Naive thymus-derived CD4-positive, alpha-beta T cell (primary cell): ENCODE measurements around the gene NCR2. TPM values are rescaled to one million over a fixed set of nuclear protein-coding genes. Genes with fewer than 3 reads are reported as not detected.

Source experiments
- ATAC-seq: fragments of 150-1000 bp; cut with Tn5 transposase; 2 replicates; pipeline ENCODE4 v1.10.0; 2021; ENCODE audit warnings: mild to moderate bottlenecking, moderate library complexity
- CTCF ChIA-PET: fragments of 350-600 bp; sonication (Branson Sonifier 250); formaldehyde crosslinking; loops from one replicate; lab custom pipeline; 2021; ENCODE audit warnings: antibody characterized with exemption; lab: Charles Lee
- POLR2A ChIA-PET: fragments of 350-600 bp; sonication (Branson Sonifier 250); formaldehyde crosslinking; loops from one replicate; lab custom pipeline; 2021; ENCODE audit warnings: antibody characterized with exemption, inconsistent platforms; lab: Charles Lee
- DNase-seq, 9 donors: peaks; one replicate each; pipeline versions ENCODE4 v3.0.0 to v3.0.0-alpha.2; 2020 to 2022; ENCODE audit warnings: mixed read lengths in 1 of 9
- H3K27ac ChIP-seq: one replicate; pipeline ENCODE4 v1.7.0; 2013; ENCODE audit warnings: mild to moderate bottlenecking, low read depth, low read length, moderate library complexity
- H3K27me3 ChIP-seq, 2 donors: one replicate each; pipeline ENCODE4 v1.7.0; 2013; ENCODE audit warnings: low read length in 2 of 2, mild to moderate bottlenecking in 2 of 2, moderate library complexity in 2 of 2; ENCODE audit not compliant: control insufficient read depth in 2 of 2, insufficient read depth in 2 of 2
- H3K36me3 ChIP-seq, 3 experiments: 1 replicate in 2 of 3; 2 replicates in 1 of 3; pipeline ENCODE4 v1.7.0; 2013; ENCODE audit warnings: low read length in 3 of 3, mild to moderate bottlenecking in 3 of 3, moderate library complexity in 1 of 3; ENCODE audit not compliant: insufficient read depth in 3 of 3, control insufficient read depth in 2 of 3
- H3K4me1 ChIP-seq, 2 donors: one replicate each; pipeline ENCODE4 v1.7.0; 2013; ENCODE audit warnings: low read length in 2 of 2, mild to moderate bottlenecking in 2 of 2, moderate library complexity in 1 of 2; ENCODE audit not compliant: control insufficient read depth in 2 of 2, insufficient read depth in 2 of 2
- H3K4me3 ChIP-seq: 2 replicates; pipeline ENCODE4 v1.7.0; 2013; ENCODE audit warnings: mild to moderate bottlenecking, low read length
- H3K9me3 ChIP-seq, 3 experiments: 1 replicate in 2 of 3; 2 replicates in 1 of 3; pipeline ENCODE4 v1.7.0; 2013; ENCODE audit warnings: low read length in 3 of 3; ENCODE audit not compliant: control insufficient read depth in 2 of 3
- H3K27ac Mint-ChIP-seq, 9 donors: one replicate each; pipeline ENCODE4 v1.8.0; 2020 to 2022; ENCODE audit warnings: mixed read lengths in 9 of 9, mild to moderate bottlenecking in 8 of 9, moderate library complexity in 5 of 9, inconsistent platforms in 2 of 9
- H3K27me3 Mint-ChIP-seq, 5 donors: one replicate each; pipeline ENCODE4 v1.8.0; 2021 to 2022; ENCODE audit warnings: mixed read lengths in 5 of 5, mild to moderate bottlenecking in 1 of 5
- H3K36me3 Mint-ChIP-seq, 5 donors: one replicate each; pipeline ENCODE4 v1.8.0; 2020 to 2022; ENCODE audit warnings: mixed read lengths in 5 of 5, mild to moderate bottlenecking in 3 of 5, inconsistent platforms in 1 of 5
- H3K4me1 Mint-ChIP-seq, 7 donors: one replicate each; pipeline ENCODE4 v1.8.0; 2020 to 2022; ENCODE audit warnings: mixed read lengths in 7 of 7, mild to moderate bottlenecking in 3 of 7, inconsistent platforms in 1 of 7
- H3K4me3 Mint-ChIP-seq, 10 donors: one replicate each; pipeline ENCODE4 v1.8.0; 2020 to 2022; ENCODE audit warnings: mild to moderate bottlenecking in 10 of 10, mixed read lengths in 10 of 10, moderate library complexity in 6 of 10, inconsistent platforms in 2 of 10
- H3K9me3 Mint-ChIP-seq, 11 donors: one replicate each; pipeline ENCODE4 v1.8.0; 2020 to 2022; ENCODE audit warnings: mixed read lengths in 11 of 11, mild to moderate bottlenecking in 4 of 11, inconsistent platforms in 1 of 11, moderate library complexity in 1 of 11
- intact Hi-C, 2 donors: fragments of 100-400 bp; cut with micrococcal nuclease; formaldehyde crosslinking; loops; one replicate each; pipeline ENCODE4 v1.15.1; 2023
- polyA plus RNA-seq, 2 donors: library from polyadenylated mRNA; unstranded; fragments of 300-500 nt; fragmentation: Illumina TruSeq; gene quantifications; one replicate each; pipeline ENCODE4 v1.2.3, GENCODE V29; 2021
- total RNA-seq, 6 experiments: library from RNA in 5 of 6; stranded (reverse) in 5 of 6; gene quantifications; 1 replicate in 5 of 6; 2 replicates in 1 of 6; pipeline ENCODE4 v1.2.3 and lab custom pipeline; 2021 to 2026

The NCR2 gene, protein sequence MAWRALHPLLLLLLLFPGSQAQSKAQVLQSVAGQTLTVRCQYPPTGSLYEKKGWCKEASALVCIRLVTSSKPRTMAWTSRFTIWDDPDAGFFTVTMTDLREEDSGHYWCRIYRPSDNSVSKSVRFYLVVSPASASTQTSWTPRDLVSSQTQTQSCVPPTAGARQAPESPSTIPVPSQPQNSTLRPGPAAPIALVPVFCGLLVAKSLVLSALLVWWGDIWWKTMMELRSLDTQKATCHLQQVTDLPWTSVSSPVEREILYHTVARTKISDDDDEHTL
- total RNA-seq (not detected), polyA plus RNA-seq (not detected), total RNA-seq (lab: John Stamatoyannopoulos, UW) (not detected)

DNA sequence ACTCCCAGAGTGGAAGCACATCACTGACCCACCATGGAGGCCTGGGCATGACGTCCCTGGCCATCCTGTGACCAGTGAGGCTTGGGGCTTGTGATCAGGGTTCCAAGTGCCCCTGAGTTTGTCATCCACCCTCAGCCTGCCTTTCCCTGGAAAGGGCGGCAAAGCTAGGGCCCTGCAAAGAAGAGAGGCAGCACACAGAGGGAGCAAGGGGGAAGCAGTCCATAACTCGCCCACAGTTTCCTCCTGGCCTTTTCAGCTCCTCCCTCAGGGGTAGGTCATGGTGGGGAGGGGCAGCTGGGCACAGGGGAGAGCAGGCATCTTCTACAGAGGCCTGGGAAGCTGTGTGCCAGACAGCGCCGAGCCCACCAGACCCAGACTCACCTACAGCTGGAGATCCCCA, at the start of gene NCR2:
TSS of gene NCR2 (plus strand) at position 313 of the 400 bp plus-strand sequence. CDS start 269 bp downstream, outside the sequence.
- no peaks in the 10 kb centered on the region for H3K9me3 ChIP-seq
- DNase-seq: no peak
- peak within 1 kb of the TSS; percentile 57 for H3K27ac ChIP-seq
- CTCF ChIA-PET: interaction anchor here (1.7 kb wide), 1 partner anchor 33 kb away, joined by 5 read pairs; no protein-coding TSS in a partner anchor
- intact Hi-C loops: no loop called here
- ATAC-seq: no peak
- peaks cover 0 to 14% (median 0%) of the 10 kb centered on the region in 5 donors for H3K27me3 Mint-ChIP-seq
- no peak within 1 kb of the TSS for H3K4me3 ChIP-seq
- peaks cover 31 to 43% of the 10 kb centered on the region in 2 donors for H3K4me1 ChIP-seq
- no peaks in the 10 kb centered on the region for H3K9me3 Mint-ChIP-seq
- peak within 1 kb of the TSS; percentile 83 to 96 (median 92) for H3K27ac Mint-ChIP-seq
- POLR2A ChIA-PET: no interaction called here
- H3K4me1 Mint-ChIP-seq: peaks cover 21 to 60% (median 51%) of the 10 kb centered on the region in 7 donors
- no peaks in the 10 kb centered on the region for H3K27me3 ChIP-seq
- H3K4me3 Mint-ChIP-seq: peak within 1 kb of the TSS in 9 of 10 donors; percentile 16 to 79 (median 66)
- H3K36me3 Mint-ChIP-seq: no peaks in the 10 kb centered on the region
- no peaks in the 10 kb centered on the region for H3K36me3 ChIP-seq

DNA sequence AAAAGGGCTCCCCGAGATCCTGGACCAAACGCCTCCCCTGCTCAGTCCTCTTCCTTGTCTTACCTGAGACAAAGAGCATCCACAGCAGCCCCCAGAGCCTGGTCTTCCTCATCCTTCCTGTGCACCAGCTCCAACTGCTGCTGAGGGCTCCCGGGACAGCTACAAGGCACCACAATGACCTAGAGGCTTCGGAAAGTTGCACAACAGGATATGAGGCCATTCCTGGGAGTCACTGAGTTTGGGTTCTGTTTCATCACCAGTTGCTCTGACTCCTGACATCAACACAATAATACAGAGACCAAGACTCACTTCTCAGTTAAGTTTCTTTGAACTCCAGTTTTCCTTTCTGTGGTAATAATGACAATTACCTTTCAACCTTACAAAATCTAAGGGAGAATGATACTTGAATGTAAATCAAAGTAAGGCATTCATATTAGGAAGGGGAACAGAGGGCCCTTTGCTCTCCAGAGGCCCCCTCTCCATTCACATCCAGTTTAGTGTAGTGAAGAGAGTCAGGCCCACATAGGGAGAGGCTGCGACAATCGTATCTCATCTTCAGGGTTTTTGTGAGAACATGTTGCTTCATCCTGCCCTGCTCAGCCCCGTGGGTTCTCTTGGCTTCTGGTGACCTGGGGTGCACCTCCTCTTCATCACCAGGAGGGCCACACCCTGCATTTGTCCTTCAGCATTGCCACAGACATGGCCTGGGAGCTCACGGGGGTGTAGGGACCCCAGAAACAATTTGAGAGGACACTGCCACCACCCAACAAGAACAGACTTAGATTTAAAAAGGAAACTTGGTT, 48.7 kb upstream of the NCR2 start, which contains the start of gene TREM1:
TSS of gene TREM1 (minus strand) at position 139 of the 803 bp plus-strand sequence. CDS start at position 112, 27 bp downstream.
- peak; percentile 80 for ATAC-seq
- H3K27me3 Mint-ChIP-seq: peaks cover 0 to 8% (median 5%) of the 10 kb centered on the region in 5 donors
- H3K27ac Mint-ChIP-seq: no peak within 1 kb of the TSS
- Histone ChIP-seq H3K27ac (no peak within 1 kb of the TSS), H3K36me3 (no peaks in the 10 kb centered on the region), H3K4me1 (no peaks in the 10 kb centered on the region), H3K4me3 (no peak within 1 kb of the TSS), H3K27me3 (no peaks in the 10 kb centered on the region), H3K9me3 (no peaks in the 10 kb centered on the region)
- ChIA-PET CTCF (no interaction called here), POLR2A (no interaction called here)
- intact Hi-C loops: no loop called here
- no peak for DNase-seq
- H3K4me3 Mint-ChIP-seq: no peak within 1 kb of the TSS
- H3K36me3 Mint-ChIP-seq: peaks cover 0 to 5% (median 0%) of the 10 kb centered on the region in 5 donors
- peaks cover 0 to 4% (median 0%) of the 10 kb centered on the region in 11 donors for H3K9me3 Mint-ChIP-seq
- peaks cover 0 to 8% (median 0%) of the 10 kb centered on the region in 7 donors for H3K4me1 Mint-ChIP-seq

DNA sequence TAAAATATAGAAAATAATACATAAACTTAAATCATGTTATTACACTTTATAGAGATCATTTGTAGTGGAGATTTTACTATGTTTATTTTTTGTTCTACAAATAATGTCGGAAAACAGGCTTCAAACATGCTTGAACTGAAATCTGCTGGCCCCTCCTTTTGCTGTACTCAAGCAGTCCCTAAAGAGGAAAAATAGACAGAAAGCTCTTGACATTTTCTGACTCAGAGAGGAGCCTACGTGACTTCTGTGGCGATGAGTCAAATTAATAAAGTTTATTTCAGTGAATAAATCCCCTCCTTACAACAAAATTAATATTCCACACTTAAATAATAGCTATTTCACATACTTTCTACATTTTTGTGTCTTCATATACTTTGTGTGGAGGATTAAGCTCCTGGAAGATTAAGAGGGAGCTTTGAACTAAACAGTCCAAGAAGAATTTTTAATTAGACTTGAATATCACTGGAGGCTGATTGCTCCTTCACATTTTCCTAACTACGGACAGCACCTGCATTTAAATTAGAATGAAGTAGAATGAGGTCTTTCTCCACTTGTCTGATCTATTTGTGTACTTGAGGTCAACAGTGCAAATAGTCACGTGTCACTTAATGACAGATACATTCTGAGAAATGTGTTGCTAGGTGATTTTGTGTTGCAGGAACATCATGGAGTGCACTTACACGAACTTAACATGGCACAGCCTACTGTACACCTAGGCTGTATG, 47.2 kb upstream of the NCR2 start:
- no peak overlapping the region for H3K4me3 Mint-ChIP-seq
- intact Hi-C loops: no loop called here

DNA sequence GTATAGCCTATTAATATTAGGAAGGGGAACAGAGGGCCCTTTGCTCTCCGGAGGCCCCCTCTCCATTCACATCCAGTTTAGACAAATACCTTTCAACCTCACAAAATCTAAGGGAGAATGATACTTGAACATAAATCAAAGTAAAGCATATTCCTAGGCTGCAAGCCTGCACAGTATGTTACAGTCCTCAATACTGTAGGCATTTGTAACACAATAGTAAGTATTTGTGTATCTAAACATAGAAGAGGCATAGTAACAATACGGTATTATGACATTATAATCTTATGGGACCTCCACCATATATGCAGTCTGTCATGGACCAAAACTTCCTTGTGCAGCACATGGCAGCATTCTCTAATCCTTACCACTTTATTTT, 46.7 kb upstream of the NCR2 start:
- H3K4me1 Mint-ChIP-seq: peaks cover 0 to 6% (median 3%) of the 10 kb centered on the region in 7 donors
- no peak overlapping the region for H3K27ac Mint-ChIP-seq
- no peaks in the 10 kb centered on the region for H3K36me3 ChIP-seq
- H3K9me3 ChIP-seq: no peaks in the 10 kb centered on the region
- ATAC-seq (no peak), DNase-seq (no peak)
- CTCF ChIA-PET: no interaction called here
- POLR2A ChIA-PET: no interaction called here
- no peaks in the 10 kb centered on the region for H3K4me1 ChIP-seq
- no peaks in the 10 kb centered on the region for H3K27me3 ChIP-seq
- no peaks in the 10 kb centered on the region for H3K36me3 Mint-ChIP-seq
- H3K27ac ChIP-seq: no peak overlapping the region
- H3K4me3 ChIP-seq: no peak overlapping the region
- intact Hi-C loops: no loop called here
- H3K4me3 Mint-ChIP-seq: no peak overlapping the region
- no peaks in the 10 kb centered on the region for H3K9me3 Mint-ChIP-seq
- H3K27me3 Mint-ChIP-seq: peaks cover 0 to 7% (median 0%) of the 10 kb centered on the region in 5 donors

More for the DNA sequence above, 47.2 kb upstream of the NCR2 start:
- H3K27ac ChIP-seq: no peak overlapping the region
- H3K27me3 ChIP-seq: no peaks in the 10 kb centered on the region
- H3K36me3 Mint-ChIP-seq: no peaks in the 10 kb centered on the region
- no peak for ATAC-seq
- ChIA-PET POLR2A (no interaction called here), CTCF (no interaction called here)
- peaks cover 0 to 7% (median 0%) of the 10 kb centered on the region in 5 donors for H3K27me3 Mint-ChIP-seq
- H3K4me3 ChIP-seq: no peak overlapping the region
- no peaks in the 10 kb centered on the region for H3K9me3 Mint-ChIP-seq
- no peaks in the 10 kb centered on the region for H3K36me3 ChIP-seq
- H3K27ac Mint-ChIP-seq: no peak overlapping the region
- no peaks in the 10 kb centered on the region for H3K9me3 ChIP-seq
- H3K4me1 Mint-ChIP-seq: peaks cover 0 to 4% (median 0%) of the 10 kb centered on the region in 7 donors
- H3K4me1 ChIP-seq: no peaks in the 10 kb centered on the region
- DNase-seq: no peak

DNA sequence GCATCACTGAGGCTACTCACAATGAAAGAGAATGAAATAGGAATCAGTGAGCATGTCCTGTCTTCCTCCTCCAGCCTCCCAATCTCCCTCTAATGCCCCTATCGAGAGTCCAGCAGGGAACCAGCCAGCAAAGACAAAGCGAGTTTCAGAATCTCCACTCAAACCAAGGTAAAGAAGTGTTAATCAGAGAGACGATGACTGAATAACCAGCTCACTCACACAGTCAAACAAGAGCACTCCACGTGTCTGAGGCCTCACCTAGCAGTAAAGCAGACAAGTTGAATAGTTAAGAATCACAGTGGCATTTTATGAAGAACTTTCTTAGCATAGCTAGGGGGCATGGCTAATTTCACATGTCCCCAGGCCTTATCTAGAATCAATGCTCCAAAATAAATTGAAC, 45.6 kb upstream of the NCR2 start:
- ChIA-PET POLR2A (no interaction called here), CTCF (interaction anchor here (0.5 kb wide), 1 partner anchor 11 kb away, joined by 3 read pairs; no protein-coding TSS in a partner anchor)
- DNase-seq (no peak), ATAC-seq (no peak)
- Histone ChIP-seq H3K36me3 (no peaks in the 10 kb centered on the region), H3K27ac (no peak overlapping the region), H3K9me3 (no peaks in the 10 kb centered on the region), H3K4me1 (no peaks in the 10 kb centered on the region), H3K27me3 (no peaks in the 10 kb centered on the region), H3K4me3 (no peak overlapping the region)
- no peaks in the 10 kb centered on the region for H3K36me3 Mint-ChIP-seq
- no peaks in the 10 kb centered on the region for H3K9me3 Mint-ChIP-seq
- intact Hi-C loops: no loop called here
- no peak overlapping the region for H3K4me3 Mint-ChIP-seq
- H3K27ac Mint-ChIP-seq: no peak overlapping the region
- peaks cover 0 to 7% (median 0%) of the 10 kb centered on the region in 5 donors for H3K27me3 Mint-ChIP-seq
- H3K4me1 Mint-ChIP-seq: peaks cover 0 to 16% (median 4%) of the 10 kb centered on the region in 7 donors

DNA sequence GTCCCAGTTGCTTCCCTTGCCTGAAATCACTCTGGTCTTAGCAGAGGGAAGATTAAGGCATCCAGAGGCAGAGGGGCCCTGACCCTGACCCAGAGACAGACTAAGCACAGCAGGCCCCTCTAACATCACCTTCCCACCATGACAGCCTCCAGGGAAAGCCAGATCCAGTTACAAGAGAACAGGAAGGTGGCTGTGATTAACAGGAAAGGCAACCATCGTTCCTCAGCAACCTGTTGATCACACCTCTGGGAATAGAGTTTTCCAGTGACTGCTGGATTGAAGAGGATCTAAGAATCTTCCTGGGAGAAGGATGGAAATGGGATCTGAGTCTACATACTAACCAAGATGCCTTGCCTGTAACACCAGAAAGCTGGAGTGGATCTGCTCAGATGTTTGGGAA, 43.7 kb upstream of the NCR2 start:
- no peaks in the 10 kb centered on the region for H3K36me3 ChIP-seq
- peaks cover 2 to 35% (median 15%) of the 10 kb centered on the region in 7 donors for H3K4me1 Mint-ChIP-seq
- CTCF ChIA-PET: no interaction called here
- no peaks in the 10 kb centered on the region for H3K9me3 ChIP-seq
- H3K4me3 ChIP-seq: no peak overlapping the region
- no peak overlapping the region for H3K4me3 Mint-ChIP-seq
- no peaks in the 10 kb centered on the region for H3K27me3 ChIP-seq
- H3K27me3 Mint-ChIP-seq: peaks cover 0 to 2% (median 0%) of the 10 kb centered on the region in 5 donors
- H3K4me1 ChIP-seq: no peaks in the 10 kb centered on the region
- H3K27ac Mint-ChIP-seq: no peak overlapping the region
- peaks cover 0 to 8% (median 0%) of the 10 kb centered on the region in 5 donors for H3K36me3 Mint-ChIP-seq
- ATAC-seq (no peak), DNase-seq (no peak)
- POLR2A ChIA-PET: no interaction called here
- no peak overlapping the region for H3K27ac ChIP-seq
- H3K9me3 Mint-ChIP-seq: peaks cover 0 to 5% (median 3%) of the 10 kb centered on the region in 11 donors
- intact Hi-C loops: no loop called here
